ENCODE measurements around the gene SRSF3.

DNA sequence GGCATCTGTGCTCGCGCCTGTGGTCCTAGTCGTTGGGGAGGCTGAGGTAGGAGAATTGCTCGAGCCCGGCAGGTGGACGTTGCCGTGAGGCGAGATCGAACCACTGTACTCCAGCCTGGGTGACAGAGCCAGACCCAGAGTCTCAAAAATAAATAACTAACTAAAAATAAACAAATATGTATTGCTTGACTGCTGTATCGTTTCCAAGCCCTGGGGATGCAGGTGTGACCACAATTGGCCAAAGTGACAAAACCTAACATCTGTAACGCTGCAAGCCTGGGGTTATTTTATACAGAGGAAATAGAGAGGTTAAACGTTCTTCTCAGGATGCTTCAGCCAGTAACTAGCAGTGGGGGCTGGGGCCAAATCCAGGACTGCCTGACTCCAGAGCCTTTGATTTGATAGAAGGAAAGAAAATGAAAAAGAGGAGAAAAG lies 1.9 kb upstream of the SRSF3 start:
- no peak for TF ChIP-seq L3MBTL2 (conservative IDR thresholded peaks at IDR 0.05)
- TF ChIP-seq TARDBP (IDR thresholded peaks at IDR 0.05), result no peak
- TF ChIP-seq SP1 (IDR thresholded peaks at IDR 0.05), result no peak
- TF ChIP-seq ARNT (IDR thresholded peaks at IDR 0.05), result no peak
- no peak for TF ChIP-seq SUZ12 (IDR thresholded peaks at IDR 0.05)
